H54 (cell line): ENCODE data around the gene SATB2.
A peak's percentile ranks its signal among the peaks of the same experiment; 100 is the strongest.

Source experiments
- DNase-seq: peaks from one replicate; pipeline ENCODE4 v3.0.0; 2011; ENCODE audit warnings: low spot score, mixed read lengths; ENCODE audit not compliant: insufficient read length
- FAIRE-seq: peaks from 3 replicates; lab custom pipeline; 2011; peaks lifted over from hg19 to GRCh38; lab: Jason Lieb, UNC
- POLR2A ChIP-seq: IDR thresholded peaks from 2 replicates; pipeline ENCODE4 v1.6.1; 2011; ENCODE audit warnings: low read depth, mild to moderate bottlenecking, low read length

Gene SATB2

DNA sequence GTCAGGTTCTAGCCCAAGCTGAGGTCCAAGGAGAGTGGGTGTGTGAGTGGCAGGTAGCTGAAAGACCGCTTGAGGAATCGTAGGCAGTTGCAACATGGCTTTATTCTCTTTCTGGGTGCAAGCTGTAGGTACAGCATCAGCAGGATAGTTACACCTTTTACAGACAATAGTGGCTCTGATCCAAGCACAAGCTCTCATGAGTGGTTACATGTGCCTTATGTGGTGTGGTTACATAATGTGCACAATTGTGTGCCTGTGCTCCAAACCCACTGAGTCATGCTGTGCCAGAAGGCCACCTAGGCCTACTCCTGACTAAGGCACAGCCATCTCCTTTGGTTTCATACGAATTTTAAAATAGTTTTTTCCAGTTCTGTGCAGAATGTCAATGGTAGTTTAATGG, 227.6 kb downstream of the SATB2 start:
- DNase-seq = no peak
- no peak for FAIRE-seq
- no peak for TF ChIP-seq POLR2A

DNA sequence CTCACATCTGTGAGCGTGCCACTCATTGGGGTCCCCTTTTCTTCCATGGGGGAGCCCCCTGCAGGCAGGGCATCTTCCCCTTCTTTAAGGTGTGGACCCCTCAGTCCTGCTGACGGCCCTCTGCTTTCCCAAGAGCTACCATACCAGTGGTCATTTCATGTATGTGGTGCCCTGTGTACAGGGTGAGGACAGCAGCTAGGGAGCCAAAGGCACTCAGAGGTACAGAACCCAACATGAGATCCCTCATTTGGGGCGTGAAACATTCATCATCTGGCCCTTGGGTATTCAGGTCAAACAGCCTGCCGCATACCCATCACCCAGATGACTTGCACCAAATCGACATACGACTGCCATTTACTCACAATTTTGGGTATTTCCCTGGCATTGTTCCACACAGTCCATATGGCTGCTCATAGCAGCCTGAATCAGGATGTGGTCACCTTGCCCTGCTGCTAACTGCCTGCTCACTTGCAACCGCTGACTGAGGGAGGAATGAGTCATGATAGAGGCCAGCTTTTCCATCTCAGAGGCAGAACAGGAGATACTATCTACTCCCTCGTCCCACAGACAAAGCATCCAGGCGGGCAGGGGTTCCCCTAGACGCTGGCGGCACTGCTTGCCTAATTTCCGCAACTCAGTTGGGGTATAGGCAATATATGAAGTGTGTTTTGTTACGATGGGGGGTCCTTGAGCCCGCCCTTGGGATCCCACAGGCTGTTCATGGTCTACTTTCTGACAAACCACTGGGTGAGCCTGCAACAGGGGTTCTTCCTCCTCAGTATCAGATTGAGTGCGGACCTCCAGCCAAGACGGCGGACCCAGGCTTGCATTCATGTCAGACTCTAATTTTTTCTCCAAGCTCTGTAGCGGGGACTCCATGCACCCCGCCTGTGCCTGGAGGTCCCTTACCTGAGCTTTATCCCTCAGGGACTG, 228.6 kb downstream of the SATB2 start:
- no peak for TF ChIP-seq POLR2A
- FAIRE-seq (peak; percentile 96), DNase-seq (peak; percentile 72)

DNA sequence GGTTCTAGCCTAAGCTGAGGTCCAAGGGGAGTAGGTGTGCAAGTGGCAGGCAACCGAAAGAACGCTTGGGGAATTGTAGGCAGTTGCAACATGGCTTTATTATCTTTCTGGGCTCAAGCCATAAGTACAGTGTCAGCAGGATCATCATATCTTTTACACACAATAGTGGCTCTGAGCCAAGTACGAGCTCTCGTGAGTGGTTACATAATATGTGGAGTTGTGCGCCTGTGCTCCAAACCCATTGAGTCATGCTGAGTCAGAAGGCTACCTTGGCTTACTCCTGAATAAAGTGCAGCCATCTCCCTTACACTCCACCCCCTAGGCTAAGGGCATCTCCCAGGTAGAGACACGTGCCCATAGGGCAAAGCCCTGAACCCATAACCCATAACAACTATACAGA, 233.9 kb downstream of the SATB2 start:
- DNase-seq = no peak
- no peak for TF ChIP-seq POLR2A
- FAIRE-seq = peak; percentile 30

DNA sequence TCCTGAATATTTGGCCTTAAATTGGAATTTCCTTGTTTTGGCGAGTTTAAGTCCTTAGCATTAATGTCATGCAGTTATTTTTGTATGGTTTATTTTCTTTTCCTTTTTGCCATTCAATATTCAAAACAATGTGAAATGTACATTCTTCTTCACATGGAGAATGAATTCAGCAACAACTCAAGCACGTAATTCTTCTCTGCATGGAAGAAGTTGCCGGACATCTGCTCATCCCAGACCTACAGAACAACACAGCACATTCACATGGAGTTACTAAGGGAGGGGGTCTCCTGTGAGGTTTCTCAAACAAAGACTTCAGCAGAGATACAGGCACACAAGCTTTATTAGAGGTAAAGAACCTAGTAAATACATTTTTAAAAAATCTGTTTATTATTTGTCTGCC, 236.8 kb downstream of the SATB2 start:
- no peak for FAIRE-seq

DNA sequence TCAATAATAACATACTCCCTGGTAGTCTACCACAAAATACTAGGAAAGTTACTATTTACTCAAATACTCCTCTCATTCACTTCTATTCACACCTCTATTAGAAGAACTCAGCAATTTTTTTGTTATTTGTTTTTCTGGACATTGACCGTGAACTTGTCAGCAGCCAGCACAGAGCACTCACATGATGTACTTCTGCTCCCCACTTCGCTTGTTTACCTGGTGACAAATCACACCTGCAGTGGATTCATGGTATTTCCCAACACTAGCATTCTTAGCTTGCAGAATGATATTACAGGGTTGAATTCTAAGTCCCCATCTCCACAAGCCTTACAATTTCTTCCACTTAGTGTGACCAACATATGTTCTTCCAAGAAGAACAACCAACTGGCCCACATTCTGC, 238.2 kb downstream of the SATB2 start:
- no peak for DNase-seq
- TF ChIP-seq POLR2A = no peak
- FAIRE-seq = no peak

More for the DNA sequence above, 236.8 kb downstream of the SATB2 start:
- TF ChIP-seq POLR2A = no peak
- DNase-seq = no peak
